HG03460 (cell line): ENCODE results near the gene MSANTD1.
A peak's percentile ranks its signal among the peaks of the same experiment; 100 is the strongest.

ENCODE experiments used
- ATAC-seq: cut with Tn5 transposase; IDR thresholded peaks from one replicate; pipeline ENCODE4 v1.9.1; 2021; ENCODE audit not compliant: unreplicated experiment

The MSANTD1 gene

GRCh38 chr4:3248811-3249661, at the start of gene MSANTD1:
Gene MSANTD1 (plus strand): TSS chr4:3249159. CDS start chr4:3249223, 64 bp downstream.
- ATAC-seq: no peak

GRCh38 chr4:3199653-3200422, 49.1 kb upstream of the MSANTD1 start:
- no peak for ATAC-seq

- no peak for ATAC-seq
Measured at GRCh38 chr4:3200423-3201090, 48.4 kb upstream of the MSANTD1 start.

- ATAC-seq: peak; percentile 63
Measured at GRCh38 chr4:3201718-3202702, 46.9 kb upstream of the MSANTD1 start.

GRCh38 chr4:3202836-3203820, 45.8 kb upstream of the MSANTD1 start:
- no peak for ATAC-seq

- no peak for ATAC-seq
Measured at GRCh38 chr4:3203971-3204431, 45.0 kb upstream of the MSANTD1 start.

- ATAC-seq: no peak
Measured at GRCh38 chr4:3205995-3206394, 43.0 kb upstream of the MSANTD1 start.

GRCh38 chr4:3206439-3207100, 42.4 kb upstream of the MSANTD1 start:
- ATAC-seq: no peak

GRCh38 chr4:3207531-3208037, 41.4 kb upstream of the MSANTD1 start:
- ATAC-seq: no peak

- no peak for ATAC-seq
Measured at GRCh38 chr4:3208826-3209225, 40.1 kb upstream of the MSANTD1 start.

- ATAC-seq: no peak
Measured at GRCh38 chr4:3209551-3210325, 39.2 kb upstream of the MSANTD1 start.

GRCh38 chr4:3210467-3210866, 38.5 kb upstream of the MSANTD1 start:
- ATAC-seq: no peak

- no peak for ATAC-seq
Measured at GRCh38 chr4:3211866-3212265, 37.1 kb upstream of the MSANTD1 start.

- ATAC-seq: no peak
Measured at GRCh38 chr4:3212391-3213105, 36.4 kb upstream of the MSANTD1 start.

GRCh38 chr4:3213106-3213425, 35.9 kb upstream of the MSANTD1 start:
- ATAC-seq: no peak

- no peak for ATAC-seq
Measured at GRCh38 chr4:3213661-3214250, 35.2 kb upstream of the MSANTD1 start.

GRCh38 chr4:3215256-3215655, 33.7 kb upstream of the MSANTD1 start:
- no peak for ATAC-seq
